ENCODE data around the gene EFHC1. TPM values are rescaled to one million over a fixed set of nuclear protein-coding genes. Genes with fewer than 3 reads are reported as not detected.

Gene EFHC1
- total RNA-seq, 1 experiment from 2014 or later: 12.4 TPM

GRCh38 chr6:52454556-52454955 is 34.4 kb downstream of the EFHC1 start:
- no peaks in the 10 kb centered on the region for H3K27me3 ChIP-seq (ENCODE audit: insufficient read depth, low read length)
- intact Hi-C loops (cut with micrococcal nuclease): no loop called here
- no peak overlapping the region for H2AFZ ChIP-seq (ENCODE audit: low read depth, low read length, poor library complexity, severe bottlenecking)
- ChIA-PET CTCF (no interaction called here), RAD21 (ENCODE audit: low non-redundant PET in 1 of 2, low total read pairs in 2 of 2, uncharacterized antibody in 2 of 2, unreplicated experiment in 2 of 2) (no interaction called here), POLR2A (no interaction called here)
- no peaks in the 10 kb centered on the region for H3K9me3 ChIP-seq (ENCODE audit: control insufficient read depth in 1 of 2, insufficient read depth in 1 of 2, low read depth in 1 of 2, low read length in 2 of 2)
- ATAC-seq (peak; percentile 62), DNase-seq (ENCODE audit: low read depth, low spot score) (peak; percentile 16)
- no TSS peak for BruUV-seq (replicated peaks)
- no peak overlapping the region for H3K27ac ChIP-seq (ENCODE audit: low read depth, low read length)
- H3K9me2 ChIP-seq (ENCODE audit: insufficient read depth): no peaks in the 10 kb centered on the region
- H3K4me1 ChIP-seq (ENCODE audit: control insufficient read depth in 1 of 2, insufficient read depth in 2 of 2, low read length in 2 of 2): peaks cover 6 to 14% of the 10 kb centered on the region in 2 experiments; a peak in 3 of 4 replicates
- no peak overlapping the region for H3K4me3 ChIP-seq (replicated peaks in 1 of 2; ENCODE audit: low read depth in 1 of 2, low read length in 2 of 2)
- H3K9ac ChIP-seq (ENCODE audit: low read length): no peak overlapping the region
- H3K79me2 ChIP-seq (ENCODE audit: insufficient read depth, low read length): no peaks in the 10 kb centered on the region
- peak overlapping the region; percentile 54 for H3K4me2 ChIP-seq (ENCODE audit: low read length)
- H3K36me3 ChIP-seq (ENCODE audit: control insufficient read depth in 1 of 2, insufficient read depth in 2 of 2, low read length in 2 of 2): no peaks in the 10 kb centered on the region
- no peak for TF ChIP-seq ELF1 (IDR thresholded peaks at IDR 0.05; ENCODE audit: borderline replicate concordance, low read depth)
- TF ChIP-seq SRF (IDR thresholded peaks at IDR 0.05; ENCODE audit: low read depth): peak; percentile 58; the same call in 1 of the 2 replicates
- no peak for TF ChIP-seq ATF3 (IDR thresholded peaks at IDR 0.05)
- TF ChIP-seq RAD21 (IDR thresholded peaks at IDR 0.05; ENCODE audit: low read depth): no peak
- TF ChIP-seq, protein P1, sequence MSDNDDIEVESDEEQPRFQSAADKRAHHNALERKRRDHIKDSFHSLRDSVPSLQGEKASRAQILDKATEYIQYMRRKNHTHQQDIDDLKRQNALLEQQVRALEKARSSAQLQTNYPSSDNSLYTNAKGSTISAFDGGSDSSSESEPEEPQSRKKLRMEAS (IDR thresholded peaks at IDR 0.05): 0 out of 2 replicates have a peak, but pooled peaks have one; percentile 32
- TF ChIP-seq FOSL1 (IDR thresholded peaks at IDR 0.05; ENCODE audit: low read depth): peak; percentile 49; the same call in 1 of the 2 replicates
- peak; percentile 42; the same call in 1 of the 2 replicates for TF ChIP-seq SP1 (IDR thresholded peaks at IDR 0.05; ENCODE audit: low read depth)
- no peak for TF ChIP-seq EZH2phosphoT487 (IDR thresholded peaks at IDR 0.05; ENCODE audit: borderline replicate concordance)
- TF ChIP-seq, protein P2, sequence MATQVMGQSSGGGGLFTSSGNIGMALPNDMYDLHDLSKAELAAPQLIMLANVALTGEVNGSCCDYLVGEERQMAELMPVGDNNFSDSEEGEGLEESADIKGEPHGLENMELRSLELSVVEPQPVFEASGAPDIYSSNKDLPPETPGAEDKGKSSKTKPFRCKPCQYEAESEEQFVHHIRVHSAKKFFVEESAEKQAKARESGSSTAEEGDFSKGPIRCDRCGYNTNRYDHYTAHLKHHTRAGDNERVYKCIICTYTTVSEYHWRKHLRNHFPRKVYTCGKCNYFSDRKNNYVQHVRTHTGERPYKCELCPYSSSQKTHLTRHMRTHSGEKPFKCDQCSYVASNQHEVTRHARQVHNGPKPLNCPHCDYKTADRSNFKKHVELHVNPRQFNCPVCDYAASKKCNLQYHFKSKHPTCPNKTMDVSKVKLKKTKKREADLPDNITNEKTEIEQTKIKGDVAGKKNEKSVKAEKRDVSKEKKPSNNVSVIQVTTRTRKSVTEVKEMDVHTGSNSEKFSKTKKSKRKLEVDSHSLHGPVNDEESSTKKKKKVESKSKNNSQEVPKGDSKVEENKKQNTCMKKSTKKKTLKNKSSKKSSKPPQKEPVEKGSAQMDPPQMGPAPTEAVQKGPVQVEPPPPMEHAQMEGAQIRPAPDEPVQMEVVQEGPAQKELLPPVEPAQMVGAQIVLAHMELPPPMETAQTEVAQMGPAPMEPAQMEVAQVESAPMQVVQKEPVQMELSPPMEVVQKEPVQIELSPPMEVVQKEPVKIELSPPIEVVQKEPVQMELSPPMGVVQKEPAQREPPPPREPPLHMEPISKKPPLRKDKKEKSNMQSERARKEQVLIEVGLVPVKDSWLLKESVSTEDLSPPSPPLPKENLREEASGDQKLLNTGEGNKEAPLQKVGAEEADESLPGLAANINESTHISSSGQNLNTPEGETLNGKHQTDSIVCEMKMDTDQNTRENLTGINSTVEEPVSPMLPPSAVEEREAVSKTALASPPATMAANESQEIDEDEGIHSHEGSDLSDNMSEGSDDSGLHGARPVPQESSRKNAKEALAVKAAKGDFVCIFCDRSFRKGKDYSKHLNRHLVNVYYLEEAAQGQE (IDR thresholded peaks at IDR 0.05; ENCODE audit: low read depth): no peak
- TF ChIP-seq JUND (IDR thresholded peaks at IDR 0.05): peak; percentile 40
- H4K20me1 ChIP-seq (ENCODE audit: insufficient read depth): no peaks in the 10 kb centered on the region

Measured in HCT116 (cell line).